GM18505 (cell line): ENCODE measurements around the gene PCGF3.

Experiments used
- ATAC-seq: cut with Tn5 transposase; IDR thresholded peaks from one replicate; pipeline ENCODE4 v1.9.1; 2021; ENCODE audit not compliant: unreplicated experiment
- POLR2A ChIP-seq: IDR thresholded peaks from 4 replicates; pipeline ENCODE4 v1.6.1; 2011; ENCODE audit warnings: borderline replicate concordance; ENCODE audit not compliant: insufficient read depth, insufficient read length; ENCODE audit errors: extremely low read depth

PCGF3 gene

GRCh38 chr4:705278-706082 is at the start of gene PCGF3:
Gene PCGF3, plus strand, starts transcription at chr4:705832. Its CDS starts 27,849 bp downstream, at chr4:733681.
- peak; percentile 90 for ATAC-seq
- peak; percentile 58 for TF ChIP-seq POLR2A

GRCh38 chr4:656436-657337 is 48.9 kb upstream of the PCGF3 start:
- TF ChIP-seq POLR2A = no peak
- no peak for ATAC-seq

DNA sequence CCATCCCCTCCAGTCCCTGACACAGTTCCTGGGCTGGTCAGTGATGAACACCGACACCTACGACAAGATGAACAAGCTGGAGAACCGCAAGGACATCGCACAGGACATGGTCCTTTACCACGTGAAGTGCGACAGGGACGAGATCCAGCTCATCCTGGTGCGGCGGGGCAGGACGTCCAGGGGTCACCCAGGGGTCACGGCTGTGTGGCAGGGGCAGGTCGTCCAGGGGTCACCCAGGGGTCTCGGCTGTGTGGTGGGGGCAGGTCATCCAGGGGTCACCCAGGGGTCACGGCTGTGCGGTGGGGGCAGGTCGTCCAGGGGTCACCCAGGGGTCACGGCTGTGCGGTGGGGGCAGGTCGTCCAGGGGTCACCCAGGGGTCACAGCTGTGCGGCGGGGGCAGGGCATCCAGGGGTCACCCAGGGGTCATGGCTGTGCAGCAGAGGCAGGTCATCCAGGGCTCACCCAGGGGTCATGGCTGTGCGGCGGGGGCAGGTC is 48.2 kb upstream of the PCGF3 start:
- ATAC-seq = no peak

GRCh38 chr4:657834-658667 is 47.6 kb upstream of the PCGF3 start:
- no peak for TF ChIP-seq POLR2A
- no peak for ATAC-seq

More for the DNA sequence above, 48.2 kb upstream of the PCGF3 start:
- TF ChIP-seq POLR2A = no peak

- no peak for ATAC-seq
- TF ChIP-seq POLR2A = no peak
Measured at GRCh38 chr4:658681-659667, 46.7 kb upstream of the PCGF3 start.

DNA sequence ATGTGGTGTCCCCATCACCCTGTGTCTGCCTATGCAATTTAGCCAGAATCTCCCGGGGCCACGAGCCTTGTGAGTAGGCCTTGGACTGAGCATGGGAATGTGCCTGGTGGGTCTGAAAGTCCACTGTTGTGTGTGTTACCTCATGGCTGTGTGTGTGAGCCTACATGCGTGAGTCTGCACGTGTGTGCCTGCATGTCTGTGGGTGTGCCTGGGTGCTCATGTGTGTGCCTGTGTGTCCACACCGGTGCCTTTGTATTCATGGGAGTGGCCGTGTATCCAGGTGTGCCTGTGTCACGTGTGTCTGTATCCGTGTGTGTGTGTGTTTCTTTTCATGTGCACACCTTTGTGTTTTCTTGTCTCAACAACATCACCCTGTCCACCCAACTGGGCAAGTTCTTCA is 45.8 kb upstream of the PCGF3 start:
- TF ChIP-seq POLR2A = no peak

GRCh38 chr4:660401-660800 is 45.2 kb upstream of the PCGF3 start:
- no peak for ATAC-seq
- no peak for TF ChIP-seq POLR2A

More for the DNA sequence above, 45.8 kb upstream of the PCGF3 start:
- ATAC-seq = no peak

- no peak for ATAC-seq
- no peak for TF ChIP-seq POLR2A
Measured at GRCh38 chr4:661231-661630, 44.4 kb upstream of the PCGF3 start.

DNA sequence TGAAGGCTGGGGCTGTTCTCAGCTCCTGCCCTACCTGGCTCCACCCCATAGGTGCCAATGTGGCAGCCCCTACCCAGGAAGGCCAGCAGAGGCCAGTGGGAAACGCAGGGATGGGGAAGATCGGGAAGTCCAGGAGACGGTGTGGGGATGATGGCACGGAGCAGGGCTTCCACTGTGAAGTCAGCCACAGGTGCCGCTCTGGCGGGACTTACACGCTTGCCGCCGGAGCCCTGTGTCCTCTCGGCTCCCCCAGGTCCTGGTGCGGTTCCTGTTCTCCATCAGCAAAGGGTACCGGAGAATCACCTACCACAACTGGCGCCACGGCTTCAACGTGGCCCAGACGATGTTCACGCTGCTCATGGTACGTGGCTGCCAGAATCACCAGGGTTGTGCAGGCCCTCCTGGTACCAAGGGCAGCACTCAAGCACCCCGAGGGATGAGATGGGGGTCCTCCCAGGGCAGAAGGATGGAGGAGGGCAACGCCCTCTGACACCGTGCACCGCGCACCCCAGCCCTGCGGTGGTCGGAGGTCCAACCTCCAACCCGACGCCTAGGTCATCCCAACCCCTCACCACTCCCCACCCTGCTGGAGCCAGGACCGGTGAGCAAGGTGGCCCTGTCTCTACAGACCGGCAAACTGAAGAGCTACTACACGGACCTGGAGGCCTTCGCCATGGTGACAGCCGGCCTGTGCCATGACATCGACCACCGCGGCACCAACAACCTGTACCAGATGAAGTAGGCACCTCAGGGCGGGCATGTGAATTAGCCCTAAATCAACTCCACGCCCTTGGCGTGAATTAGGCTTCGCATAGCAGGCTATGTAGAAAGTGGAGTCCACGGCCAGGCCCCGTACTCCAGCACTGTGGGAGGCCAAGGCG is 43.5 kb upstream of the PCGF3 start:
- ATAC-seq = no peak
- no peak for TF ChIP-seq POLR2A

- TF ChIP-seq POLR2A = no peak
- no peak for ATAC-seq
Measured at GRCh38 chr4:663046-663437, 42.6 kb upstream of the PCGF3 start.
